HepG2 (cell line): Measurements from ENCODE around the gene SMAD3. TPM values are rescaled to one million over a fixed set of nuclear protein-coding genes. Genes with fewer than 3 reads are reported as not detected.
A peak's percentile ranks its signal among the peaks of the same experiment; 100 is the strongest.

ENCODE experiments used
- ASH2L ChIP-seq: fragments of 300-600, 200-600 bp; sonication (generic); IDR thresholded peaks from 2 replicates; pipeline ENCODE4 v1.7.0; 2017; ENCODE audit warnings: low read depth, mild to moderate bottlenecking, moderate library complexity, mixed read lengths, low read length; ENCODE audit not compliant: insufficient read length
- HDAC2 ChIP-seq: sonication (generic); formaldehyde crosslinking; IDR thresholded peaks from 2 replicates; pipeline ENCODE4 v1.4.0; 2020; ENCODE audit warnings: missing genetic modification reagents
- JUNB ChIP-seq: sonication (generic); formaldehyde crosslinking; IDR thresholded peaks from 2 replicates; pipeline ENCODE4 v1.8.0; 2022; ENCODE audit warnings: missing genetic modification reagents, mild to moderate bottlenecking, borderline replicate concordance
- KDM5B ChIP-seq: sonication (generic); formaldehyde crosslinking; IDR thresholded peaks from 2 replicates; pipeline ENCODE4 v1.4.0; 2020; ENCODE audit warnings: missing genetic modification reagents, mild to moderate bottlenecking, borderline replicate concordance
- ZNF260 ChIP-seq: sonication (generic); formaldehyde crosslinking; IDR thresholded peaks from 2 replicates; pipeline ENCODE4 v1.4.0; 2020; ENCODE audit warnings: missing genetic modification reagents, low read depth, mild to moderate bottlenecking, borderline replicate concordance
- ZNF75D ChIP-seq: sonication (generic); formaldehyde crosslinking; IDR thresholded peaks from 2 replicates; pipeline ENCODE4 v1.8.1; 2023; ENCODE audit warnings: missing genetic modification reagents, mild to moderate bottlenecking, borderline replicate concordance
- ZNF788 ChIP-seq: sonication (generic); formaldehyde crosslinking; IDR thresholded peaks from 2 replicates; pipeline ENCODE4 v1.5.0; 2020; ENCODE audit warnings: mild to moderate bottlenecking, missing genetic modification reagents, borderline replicate concordance
- polyA plus RNA-seq, 8 experiments: library from polyadenylated mRNA; depleted of rRNA in 3 of 8; stranded (reverse) in 7 of 8; unstranded in 1 of 8; fragments of >200 nt; fragmentation: Illumina TruSeq in 4 of 8; extraction: Trizol in 4 of 8; gene quantifications; 2 replicates each; pipeline versions ENCODE4 v1.2.1 to v1.2.3, GENCODE V29; 2011 to 2016; ENCODE audit warnings: low read depth in 4 of 8, missing spikeins in 1 of 8, mixed read lengths in 1 of 8; ENCODE audit not compliant: insufficient read depth in 1 of 8
- total RNA-seq, 5 experiments: library from RNA; depleted of rRNA; stranded (reverse); fragments of >200 nt; fragmentation: Illumina TruSeq; extraction: Trizol; gene quantifications; 2 replicates each; pipeline ENCODE4 v1.2.3, GENCODE V29; 2016; ENCODE audit warnings: low read depth in 1 of 5
- TF ChIP-seq, protein P1 (sequence below): sonication (generic); formaldehyde crosslinking; IDR thresholded peaks from 2 replicates; pipeline ENCODE4 v1.8.0; 2022; ENCODE audit warnings: missing genetic modification reagents, mild to moderate bottlenecking, moderate library complexity, borderline replicate concordance
- TF ChIP-seq, protein P2 (sequence below): sonication (generic); formaldehyde crosslinking; IDR thresholded peaks from 2 replicates; pipeline ENCODE4 v1.9.0; 2021; ENCODE audit warnings: missing genetic modification reagents, borderline replicate concordance
- TF ChIP-seq, protein P3 (sequence below): sonication (generic); formaldehyde crosslinking; IDR thresholded peaks from 2 replicates; pipeline ENCODE4 v1.5.1; 2020; ENCODE audit warnings: mild to moderate bottlenecking, moderate library complexity, missing genetic modification reagents
- TF ChIP-seq, protein P4 (sequence below): sonication (generic); formaldehyde crosslinking; IDR thresholded peaks from 2 replicates; pipeline ENCODE4 v1.4.0; 2020; ENCODE audit warnings: missing genetic modification reagents, mild to moderate bottlenecking, borderline replicate concordance
- TF ChIP-seq, protein P5 (sequence below): IDR thresholded peaks from 2 replicates; pipeline ENCODE4 v1.4.0; 2020; ENCODE audit warnings: mild to moderate bottlenecking, missing genetic modification reagents

The SMAD3 gene
- total and polyA plus RNA-seq, 2 of the 13 experiments (the other 11 are each of a cell fraction or from before 2014, with no cell fraction given): 8.6 to 56.3 TPM

DNA sequence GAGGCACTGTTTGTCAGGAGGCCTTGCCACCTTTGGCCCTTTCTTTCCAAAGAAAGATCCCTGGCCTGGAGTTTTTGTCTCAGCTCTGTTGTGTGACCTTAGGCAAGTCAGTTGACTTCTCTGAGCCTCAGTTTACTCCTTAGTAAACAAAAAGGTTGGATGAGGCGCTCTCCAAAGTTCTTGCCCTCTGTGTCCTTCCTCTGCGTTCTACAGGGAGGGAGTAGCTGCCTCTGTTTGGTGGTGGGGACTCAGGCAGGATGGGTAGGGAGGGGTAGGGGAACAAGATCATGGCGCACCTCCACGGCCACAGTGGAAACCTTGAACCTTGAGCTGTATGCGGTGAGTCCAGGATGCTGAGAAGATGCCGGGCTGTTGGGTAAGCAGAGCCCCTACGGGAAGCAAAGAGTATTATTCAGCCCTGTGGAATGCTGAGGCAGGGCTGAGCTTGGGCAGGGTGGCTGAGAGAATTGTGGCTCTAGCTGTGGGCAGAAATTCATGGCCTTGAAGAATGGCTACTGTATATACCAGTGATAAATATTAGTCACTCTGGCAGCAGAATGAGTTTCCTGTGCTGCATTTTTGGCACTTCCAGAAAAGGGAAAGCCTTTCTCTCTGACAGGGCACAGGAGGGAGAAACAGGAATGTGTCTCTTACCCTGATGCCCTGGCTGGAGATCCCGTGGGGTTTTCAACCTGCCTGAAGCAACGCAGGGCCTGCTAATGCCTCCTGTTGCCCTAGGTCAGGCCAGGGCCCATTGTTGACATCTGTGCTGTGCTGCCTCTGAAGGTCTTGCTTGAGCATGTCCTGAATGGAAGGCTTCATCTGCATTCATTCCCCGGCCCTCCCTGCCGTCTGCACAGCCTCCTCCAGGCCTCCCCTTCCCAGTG lies 39.9 kb downstream of the SMAD3 start (continued):
- TF ChIP-seq KDM5B (CRISPR knock-in tag) (peak; percentile 54; the same call in 1 of the 2 replicates), ZNF260 (CRISPR knock-in tag) (no peak), ASH2L (peak; percentile 22), ZNF788 (CRISPR knock-in tag) (peak; percentile 19; the same call in 1 of the 2 replicates), JUNB (CRISPR knock-in tag) (peak; percentile 75; the same call in 1 of the 2 replicates), ZNF75D (CRISPR knock-in tag) (no peak), HDAC2 (peak; percentile 93)
- TF ChIP-seq, protein P1, sequence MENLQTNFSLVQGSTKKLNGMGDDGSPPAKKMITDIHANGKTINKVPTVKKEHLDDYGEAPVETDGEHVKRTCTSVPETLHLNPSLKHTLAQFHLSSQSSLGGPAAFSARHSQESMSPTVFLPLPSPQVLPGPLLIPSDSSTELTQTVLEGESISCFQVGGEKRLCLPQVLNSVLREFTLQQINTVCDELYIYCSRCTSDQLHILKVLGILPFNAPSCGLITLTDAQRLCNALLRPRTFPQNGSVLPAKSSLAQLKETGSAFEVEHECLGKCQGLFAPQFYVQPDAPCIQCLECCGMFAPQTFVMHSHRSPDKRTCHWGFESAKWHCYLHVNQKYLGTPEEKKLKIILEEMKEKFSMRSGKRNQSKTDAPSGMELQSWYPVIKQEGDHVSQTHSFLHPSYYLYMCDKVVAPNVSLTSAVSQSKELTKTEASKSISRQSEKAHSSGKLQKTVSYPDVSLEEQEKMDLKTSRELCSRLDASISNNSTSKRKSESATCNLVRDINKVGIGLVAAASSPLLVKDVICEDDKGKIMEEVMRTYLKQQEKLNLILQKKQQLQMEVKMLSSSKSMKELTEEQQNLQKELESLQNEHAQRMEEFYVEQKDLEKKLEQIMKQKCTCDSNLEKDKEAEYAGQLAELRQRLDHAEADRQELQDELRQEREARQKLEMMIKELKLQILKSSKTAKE (CRISPR knock-in tag): peak; percentile 47; the same call in 1 of the 2 replicates
- TF ChIP-seq, protein P2, sequence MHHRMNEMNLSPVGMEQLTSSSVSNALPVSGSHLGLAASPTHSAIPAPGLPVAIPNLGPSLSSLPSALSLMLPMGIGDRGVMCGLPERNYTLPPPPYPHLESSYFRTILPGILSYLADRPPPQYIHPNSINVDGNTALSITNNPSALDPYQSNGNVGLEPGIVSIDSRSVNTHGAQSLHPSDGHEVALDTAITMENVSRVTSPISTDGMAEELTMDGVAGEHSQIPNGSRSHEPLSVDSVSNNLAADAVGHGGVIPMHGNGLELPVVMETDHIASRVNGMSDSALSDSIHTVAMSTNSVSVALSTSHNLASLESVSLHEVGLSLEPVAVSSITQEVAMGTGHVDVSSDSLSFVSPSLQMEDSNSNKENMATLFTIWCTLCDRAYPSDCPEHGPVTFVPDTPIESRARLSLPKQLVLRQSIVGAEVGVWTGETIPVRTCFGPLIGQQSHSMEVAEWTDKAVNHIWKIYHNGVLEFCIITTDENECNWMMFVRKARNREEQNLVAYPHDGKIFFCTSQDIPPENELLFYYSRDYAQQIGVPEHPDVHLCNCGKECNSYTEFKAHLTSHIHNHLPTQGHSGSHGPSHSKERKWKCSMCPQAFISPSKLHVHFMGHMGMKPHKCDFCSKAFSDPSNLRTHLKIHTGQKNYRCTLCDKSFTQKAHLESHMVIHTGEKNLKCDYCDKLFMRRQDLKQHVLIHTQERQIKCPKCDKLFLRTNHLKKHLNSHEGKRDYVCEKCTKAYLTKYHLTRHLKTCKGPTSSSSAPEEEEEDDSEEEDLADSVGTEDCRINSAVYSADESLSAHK (CRISPR knock-in tag): no peak
- TF ChIP-seq, protein P3, sequence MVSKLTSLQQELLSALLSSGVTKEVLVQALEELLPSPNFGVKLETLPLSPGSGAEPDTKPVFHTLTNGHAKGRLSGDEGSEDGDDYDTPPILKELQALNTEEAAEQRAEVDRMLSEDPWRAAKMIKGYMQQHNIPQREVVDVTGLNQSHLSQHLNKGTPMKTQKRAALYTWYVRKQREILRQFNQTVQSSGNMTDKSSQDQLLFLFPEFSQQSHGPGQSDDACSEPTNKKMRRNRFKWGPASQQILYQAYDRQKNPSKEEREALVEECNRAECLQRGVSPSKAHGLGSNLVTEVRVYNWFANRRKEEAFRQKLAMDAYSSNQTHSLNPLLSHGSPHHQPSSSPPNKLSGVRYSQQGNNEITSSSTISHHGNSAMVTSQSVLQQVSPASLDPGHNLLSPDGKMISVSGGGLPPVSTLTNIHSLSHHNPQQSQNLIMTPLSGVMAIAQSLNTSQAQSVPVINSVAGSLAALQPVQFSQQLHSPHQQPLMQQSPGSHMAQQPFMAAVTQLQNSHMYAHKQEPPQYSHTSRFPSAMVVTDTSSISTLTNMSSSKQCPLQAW: peak; percentile 53
- TF ChIP-seq, protein P4, sequence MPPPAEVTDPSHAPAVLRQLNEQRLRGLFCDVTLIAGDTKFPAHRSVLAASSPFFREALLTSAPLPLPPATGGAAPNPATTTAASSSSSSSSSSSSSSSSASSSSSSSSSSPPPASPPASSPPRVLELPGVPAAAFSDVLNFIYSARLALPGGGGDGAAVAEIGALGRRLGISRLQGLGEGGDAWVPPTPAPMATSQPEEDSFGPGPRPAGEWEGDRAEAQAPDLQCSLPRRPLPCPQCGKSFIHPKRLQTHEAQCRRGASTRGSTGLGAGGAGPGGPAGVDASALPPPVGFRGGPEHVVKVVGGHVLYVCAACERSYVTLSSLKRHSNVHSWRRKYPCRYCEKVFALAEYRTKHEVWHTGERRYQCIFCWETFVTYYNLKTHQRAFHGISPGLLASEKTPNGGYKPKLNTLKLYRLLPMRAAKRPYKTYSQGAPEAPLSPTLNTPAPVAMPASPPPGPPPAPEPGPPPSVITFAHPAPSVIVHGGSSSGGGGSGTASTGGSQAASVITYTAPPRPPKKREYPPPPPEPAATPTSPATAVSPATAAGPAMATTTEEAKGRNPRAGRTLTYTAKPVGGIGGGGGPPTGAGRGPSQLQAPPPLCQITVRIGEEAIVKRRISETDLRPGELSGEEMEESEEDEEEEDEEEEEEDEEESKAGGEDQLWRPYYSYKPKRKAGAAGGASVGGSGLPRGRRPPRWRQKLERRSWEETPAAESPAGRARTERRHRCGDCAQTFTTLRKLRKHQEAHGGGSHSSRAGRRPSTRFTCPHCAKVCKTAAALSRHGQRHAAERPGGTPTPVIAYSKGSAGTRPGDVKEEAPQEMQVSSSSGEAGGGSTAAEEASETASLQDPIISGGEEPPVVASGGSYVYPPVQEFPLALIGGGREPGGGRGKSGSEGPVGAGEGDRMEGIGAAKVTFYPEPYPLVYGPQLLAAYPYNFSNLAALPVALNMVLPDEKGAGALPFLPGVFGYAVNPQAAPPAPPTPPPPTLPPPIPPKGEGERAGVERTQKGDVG: no peak
- TF ChIP-seq, protein P5, sequence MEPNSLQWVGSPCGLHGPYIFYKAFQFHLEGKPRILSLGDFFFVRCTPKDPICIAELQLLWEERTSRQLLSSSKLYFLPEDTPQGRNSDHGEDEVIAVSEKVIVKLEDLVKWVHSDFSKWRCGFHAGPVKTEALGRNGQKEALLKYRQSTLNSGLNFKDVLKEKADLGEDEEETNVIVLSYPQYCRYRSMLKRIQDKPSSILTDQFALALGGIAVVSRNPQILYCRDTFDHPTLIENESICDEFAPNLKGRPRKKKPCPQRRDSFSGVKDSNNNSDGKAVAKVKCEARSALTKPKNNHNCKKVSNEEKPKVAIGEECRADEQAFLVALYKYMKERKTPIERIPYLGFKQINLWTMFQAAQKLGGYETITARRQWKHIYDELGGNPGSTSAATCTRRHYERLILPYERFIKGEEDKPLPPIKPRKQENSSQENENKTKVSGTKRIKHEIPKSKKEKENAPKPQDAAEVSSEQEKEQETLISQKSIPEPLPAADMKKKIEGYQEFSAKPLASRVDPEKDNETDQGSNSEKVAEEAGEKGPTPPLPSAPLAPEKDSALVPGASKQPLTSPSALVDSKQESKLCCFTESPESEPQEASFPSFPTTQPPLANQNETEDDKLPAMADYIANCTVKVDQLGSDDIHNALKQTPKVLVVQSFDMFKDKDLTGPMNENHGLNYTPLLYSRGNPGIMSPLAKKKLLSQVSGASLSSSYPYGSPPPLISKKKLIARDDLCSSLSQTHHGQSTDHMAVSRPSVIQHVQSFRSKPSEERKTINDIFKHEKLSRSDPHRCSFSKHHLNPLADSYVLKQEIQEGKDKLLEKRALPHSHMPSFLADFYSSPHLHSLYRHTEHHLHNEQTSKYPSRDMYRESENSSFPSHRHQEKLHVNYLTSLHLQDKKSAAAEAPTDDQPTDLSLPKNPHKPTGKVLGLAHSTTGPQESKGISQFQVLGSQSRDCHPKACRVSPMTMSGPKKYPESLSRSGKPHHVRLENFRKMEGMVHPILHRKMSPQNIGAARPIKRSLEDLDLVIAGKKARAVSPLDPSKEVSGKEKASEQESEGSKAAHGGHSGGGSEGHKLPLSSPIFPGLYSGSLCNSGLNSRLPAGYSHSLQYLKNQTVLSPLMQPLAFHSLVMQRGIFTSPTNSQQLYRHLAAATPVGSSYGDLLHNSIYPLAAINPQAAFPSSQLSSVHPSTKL (CRISPR knock-in tag): peak; percentile 97
